HepG2 (cell line): ENCODE data around the gene SAE1. TPM values are rescaled to one million over a fixed set of nuclear protein-coding genes. Genes with fewer than 3 reads are reported as not detected.

ENCODE experiments used
- ADNP ChIP-seq: sonication (generic); formaldehyde crosslinking; IDR thresholded peaks from 2 replicates; pipeline ENCODE4 v1.4.0; 2020; ENCODE audit warnings: missing genetic modification reagents
- ASH2L ChIP-seq: fragments of 300-600, 200-600 bp; sonication (generic); IDR thresholded peaks from 2 replicates; pipeline ENCODE4 v1.7.0; 2017; ENCODE audit warnings: low read depth, mild to moderate bottlenecking, moderate library complexity, mixed read lengths, low read length; ENCODE audit not compliant: insufficient read length
- ATAD3A ChIP-seq: sonication (generic); formaldehyde crosslinking; IDR thresholded peaks from 2 replicates; pipeline ENCODE4 v1.4.0; 2020; ENCODE audit warnings: missing genetic modification reagents
- CCDC6 ChIP-seq: sonication (generic); formaldehyde crosslinking; IDR thresholded peaks from 2 replicates; pipeline ENCODE4 v1.8.1; 2022; ENCODE audit warnings: mild to moderate bottlenecking, missing genetic modification reagents, moderate library complexity
- CREB1 ChIP-seq, 2 experiments: fragments of 450-650 bp in 1 of 2; IDR thresholded peaks; 2 replicates each; pipeline ENCODE4 v1.6.1; 2016 to 2017; ENCODE audit warnings: control low read depth in 1 of 2, mild to moderate bottlenecking in 1 of 2, missing compliant biosample characterization in 1 of 2, missing genetic modification characterization in 1 of 2
- HNF1A ChIP-seq, 2 experiments: sonication (generic) in 1 of 2; formaldehyde crosslinking in 1 of 2; IDR thresholded peaks; 2 replicates each; pipeline versions ENCODE4 v1.4.0 to v1.6.1; 2016 to 2020; ENCODE audit warnings: borderline replicate concordance in 1 of 2, low read depth in 1 of 2, mild to moderate bottlenecking in 1 of 2, missing genetic modification reagents in 1 of 2
- ISL2 ChIP-seq: sonication (generic); formaldehyde crosslinking; IDR thresholded peaks from 2 replicates; pipeline ENCODE4 v1.5.0; 2020; ENCODE audit warnings: missing genetic modification reagents
- KDM1A ChIP-seq: IDR thresholded peaks from 2 replicates; pipeline ENCODE4 v1.6.1; 2016; ENCODE audit warnings: missing compliant biosample characterization
- NR1H2 ChIP-seq: sonication (generic); formaldehyde crosslinking; IDR thresholded peaks from 2 replicates; pipeline ENCODE4 v1.8.1; 2022; ENCODE audit warnings: low read depth, missing genetic modification reagents, borderline replicate concordance
- RNF2 ChIP-seq: fragments of 450-650 bp; conservative IDR thresholded peaks from 2 replicates; pipeline ENCODE4 v1.6.1; 2016; ENCODE audit warnings: low read depth
- TCF7 ChIP-seq: sonication (generic); IDR thresholded peaks from 2 replicates; pipeline ENCODE4 v1.6.1; 2016; ENCODE audit warnings: antibody characterized with exemption, low read depth
- ZMYM2 ChIP-seq: sonication (generic); formaldehyde crosslinking; IDR thresholded peaks from 2 replicates; pipeline ENCODE4 v1.8.0; 2022; ENCODE audit warnings: mild to moderate bottlenecking, missing genetic modification reagents
- ZNF598 ChIP-seq: sonication (generic); formaldehyde crosslinking; IDR thresholded peaks from 2 replicates; pipeline ENCODE4 v1.5.1; 2020; ENCODE audit warnings: mild to moderate bottlenecking, missing genetic modification reagents, borderline replicate concordance
- ZNF674 ChIP-seq: sonication (generic); formaldehyde crosslinking; IDR thresholded peaks from 2 replicates; pipeline ENCODE4 v1.5.0; 2020; ENCODE audit warnings: low read depth, mild to moderate bottlenecking, missing genetic modification reagents
- ZSCAN30 ChIP-seq: sonication (generic); formaldehyde crosslinking; IDR thresholded peaks from 2 replicates; pipeline ENCODE4 v1.5.0; 2020; ENCODE audit warnings: mild to moderate bottlenecking, missing genetic modification reagents
- polyA plus RNA-seq, 8 experiments: library from polyadenylated mRNA; depleted of rRNA in 3 of 8; stranded (reverse) in 7 of 8; unstranded in 1 of 8; fragments of >200 nt; fragmentation: Illumina TruSeq in 4 of 8; extraction: Trizol in 4 of 8; gene quantifications; 2 replicates each; pipeline versions ENCODE4 v1.2.1 to v1.2.3, GENCODE V29; 2011 to 2016; ENCODE audit warnings: low read depth in 4 of 8, missing spikeins in 1 of 8, mixed read lengths in 1 of 8; ENCODE audit not compliant: insufficient read depth in 1 of 8
- total RNA-seq, 5 experiments: library from RNA; depleted of rRNA; stranded (reverse); fragments of >200 nt; fragmentation: Illumina TruSeq; extraction: Trizol; gene quantifications; 2 replicates each; pipeline ENCODE4 v1.2.3, GENCODE V29; 2016; ENCODE audit warnings: low read depth in 1 of 5
- TF ChIP-seq, protein P1 (sequence below): sonication (generic); formaldehyde crosslinking; IDR thresholded peaks from 2 replicates; pipeline ENCODE4 v1.8.1; 2023; ENCODE audit warnings: missing genetic modification reagents, inconsistent platforms, borderline replicate concordance
- TF ChIP-seq, protein P2 (sequence below): sonication (generic); formaldehyde crosslinking; IDR thresholded peaks from 2 replicates; pipeline ENCODE4 v1.5.0; 2020; ENCODE audit warnings: missing genetic modification reagents
- TF ChIP-seq, protein P3 (sequence below): IDR thresholded peaks from 2 replicates; pipeline ENCODE4 v1.6.1; 2016
- TF ChIP-seq, protein P4 (sequence below): sonication (generic); formaldehyde crosslinking; IDR thresholded peaks from 2 replicates; pipeline ENCODE4 v1.8.0; 2022; ENCODE audit warnings: mild to moderate bottlenecking, missing genetic modification reagents, borderline replicate concordance

The SAE1 gene
- total and polyA plus RNA-seq, 2 of the 13 experiments (the other 11 are each of a cell fraction or from before 2014, with no cell fraction given): 87.6 to 197 TPM

GRCh38 chr19:47231215-47232054 lies 100.8 kb downstream of the SAE1 start (continued):
- TF ChIP-seq, protein P1, sequence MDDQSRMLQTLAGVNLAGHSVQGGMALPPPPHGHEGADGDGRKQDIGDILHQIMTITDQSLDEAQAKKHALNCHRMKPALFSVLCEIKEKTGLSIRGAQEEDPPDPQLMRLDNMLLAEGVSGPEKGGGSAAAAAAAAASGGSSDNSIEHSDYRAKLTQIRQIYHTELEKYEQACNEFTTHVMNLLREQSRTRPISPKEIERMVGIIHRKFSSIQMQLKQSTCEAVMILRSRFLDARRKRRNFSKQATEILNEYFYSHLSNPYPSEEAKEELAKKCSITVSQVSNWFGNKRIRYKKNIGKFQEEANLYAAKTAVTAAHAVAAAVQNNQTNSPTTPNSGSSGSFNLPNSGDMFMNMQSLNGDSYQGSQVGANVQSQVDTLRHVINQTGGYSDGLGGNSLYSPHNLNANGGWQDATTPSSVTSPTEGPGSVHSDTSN (CRISPR knock-in tag): no peak
- TF ChIP-seq, protein P2, sequence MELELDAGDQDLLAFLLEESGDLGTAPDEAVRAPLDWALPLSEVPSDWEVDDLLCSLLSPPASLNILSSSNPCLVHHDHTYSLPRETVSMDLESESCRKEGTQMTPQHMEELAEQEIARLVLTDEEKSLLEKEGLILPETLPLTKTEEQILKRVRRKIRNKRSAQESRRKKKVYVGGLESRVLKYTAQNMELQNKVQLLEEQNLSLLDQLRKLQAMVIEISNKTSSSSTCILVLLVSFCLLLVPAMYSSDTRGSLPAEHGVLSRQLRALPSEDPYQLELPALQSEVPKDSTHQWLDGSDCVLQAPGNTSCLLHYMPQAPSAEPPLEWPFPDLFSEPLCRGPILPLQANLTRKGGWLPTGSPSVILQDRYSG: no peak
- TF ChIP-seq ISL2 (CRISPR knock-in tag): peak; percentile 76; the same call in 1 of the 2 replicates
- TF ChIP-seq ZSCAN30 (CRISPR knock-in tag): no peak
- TF ChIP-seq, protein P3, sequence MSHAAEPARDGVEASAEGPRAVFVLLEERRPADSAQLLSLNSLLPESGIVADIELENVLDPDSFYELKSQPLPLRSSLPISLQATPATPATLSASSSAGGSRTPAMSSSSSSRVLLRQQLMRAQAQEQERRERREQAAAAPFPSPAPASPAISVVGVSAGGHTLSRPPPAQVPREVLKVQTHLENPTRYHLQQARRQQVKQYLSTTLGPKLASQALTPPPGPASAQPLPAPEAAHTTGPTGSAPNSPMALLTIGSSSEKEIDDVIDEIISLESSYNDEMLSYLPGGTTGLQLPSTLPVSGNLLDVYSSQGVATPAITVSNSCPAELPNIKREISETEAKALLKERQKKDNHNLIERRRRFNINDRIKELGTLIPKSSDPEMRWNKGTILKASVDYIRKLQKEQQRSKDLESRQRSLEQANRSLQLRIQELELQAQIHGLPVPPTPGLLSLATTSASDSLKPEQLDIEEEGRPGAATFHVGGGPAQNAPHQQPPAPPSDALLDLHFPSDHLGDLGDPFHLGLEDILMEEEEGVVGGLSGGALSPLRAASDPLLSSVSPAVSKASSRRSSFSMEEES (CRISPR knock-in tag): peak; percentile 83
- TF ChIP-seq HNF1A (IDR thresholded peaks at IDR 0.05; ENCODE audit: low read depth): no peak
- peak; percentile 28; the same call in 1 of the 2 replicates for TF ChIP-seq HNF1A (CRISPR knock-in tag; IDR thresholded peaks at IDR 0.05; ENCODE audit: borderline replicate concordance)
- TF ChIP-seq, protein P4, sequence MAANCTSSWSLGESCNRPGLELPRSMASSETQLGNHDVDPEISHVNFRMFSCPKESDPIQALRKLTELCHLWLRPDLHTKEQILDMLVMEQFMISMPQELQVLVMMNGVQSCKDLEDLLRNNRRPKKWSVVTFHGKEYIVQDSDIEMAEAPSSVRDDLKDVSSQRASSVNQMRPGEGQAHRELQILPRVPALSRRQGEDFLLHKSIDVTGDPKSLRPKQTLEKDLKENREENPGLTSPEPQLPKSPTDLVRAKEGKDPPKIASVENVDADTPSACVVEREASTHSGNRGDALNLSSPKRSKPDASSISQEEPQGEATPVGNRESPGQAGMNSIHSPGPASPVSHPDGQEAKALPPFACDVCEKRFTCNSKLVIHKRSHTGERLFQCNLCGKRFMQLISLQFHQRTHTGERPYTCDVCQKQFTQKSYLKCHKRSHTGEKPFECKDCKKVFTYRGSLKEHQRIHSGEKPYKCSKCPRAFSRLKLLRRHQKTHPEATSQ (CRISPR knock-in tag): no peak
- TF ChIP-seq ATAD3A (CRISPR knock-in tag): no peak
- TF ChIP-seq ZNF674: no peak
- no peak for TF ChIP-seq NR1H2 (CRISPR knock-in tag)
- TF ChIP-seq RNF2: no peak
- no peak for TF ChIP-seq CCDC6 (CRISPR knock-in tag)
- no peak for TF ChIP-seq TCF7
- TF ChIP-seq CREB1 (IDR thresholded peaks at IDR 0.05): 0 out of 2 replicates have a peak, but pooled peaks have one; percentile 17
- TF ChIP-seq CREB1 (CRISPR knock-in tag; IDR thresholded peaks at IDR 0.05): no peak
- TF ChIP-seq ZNF598 (CRISPR knock-in tag): peak; percentile 37; the same call in 1 of the 2 replicates
- TF ChIP-seq ZMYM2 (CRISPR knock-in tag): no peak; the same call in 1 of the 2 replicates
- TF ChIP-seq ADNP (CRISPR knock-in tag): peak; percentile 83
- TF ChIP-seq KDM1A (CRISPR knock-in tag): no peak; the same call in 1 of the 2 replicates
- peak; percentile 57 for TF ChIP-seq ASH2L
